H1 (cell line): Measurements from ENCODE around the gene TMCO2. TPM values are rescaled to one million over a fixed set of nuclear protein-coding genes. Genes with fewer than 3 reads are reported as not detected.

ENCODE experiments used
- CTCF ChIA-PET: fragments of 300-600 bp; sonication (Branson Sonifier 250); formaldehyde crosslinking; loops from one replicate; lab custom pipeline; 2021; ENCODE audit not compliant: partially characterized antibody; lab: Charles Lee
- POLR2A ChIA-PET: fragments of 300-600 bp; sonication (Branson Sonifier 250); formaldehyde crosslinking; loops from one replicate; lab custom pipeline; 2021; ENCODE audit warnings: inconsistent platforms; ENCODE audit not compliant: partially characterized antibody; lab: Charles Lee
- DNase-seq, 2 experiments: peaks; one replicate each; pipeline versions ENCODE4 v3.0.0 to v3.0.0-alpha.2; 2010 to 2022; ENCODE audit warnings: low spot score in 2 of 2, low read depth in 1 of 2, mixed read lengths in 1 of 2
- FAIRE-seq: peaks from 2 replicates; lab custom pipeline; 2011; peaks lifted over from hg19 to GRCh38; lab: Jason Lieb, UNC
- H2AFZ ChIP-seq: 2 replicates; pipeline ENCODE4 v1.8.1; 2012; ENCODE audit warnings: low read length, inconsistent platforms
- H2AK5ac ChIP-seq: 2 replicates; pipeline ENCODE4 v1.6.1; 2013; ENCODE audit warnings: low read depth, low read length
- H2BK120ac ChIP-seq: replicated peaks from 2 replicates; pipeline ENCODE3; 2013; ENCODE audit warnings: low read depth, low read length, inconsistent platforms
- H2BK12ac ChIP-seq: 2 replicates; pipeline ENCODE4 v1.6.1; 2013; ENCODE audit warnings: low read depth, low read length
- H2BK15ac ChIP-seq: 2 replicates; pipeline ENCODE4 v1.6.1; 2013; ENCODE audit warnings: low read length
- H2BK20ac ChIP-seq: 2 replicates; pipeline ENCODE4 v1.6.1; 2013; ENCODE audit warnings: low read length
- H2BK5ac ChIP-seq: 2 replicates; pipeline ENCODE4 v1.6.1; 2013; ENCODE audit warnings: low read depth, low read length
- H3K14ac ChIP-seq: 2 replicates; pipeline ENCODE4 v1.6.1; 2013; ENCODE audit warnings: inconsistent platforms; ENCODE audit not compliant: insufficient read length
- H3K18ac ChIP-seq: 2 replicates; pipeline ENCODE4 v1.6.1; 2013; ENCODE audit warnings: low read length; ENCODE audit errors: extremely low read depth
- H3K23ac ChIP-seq: 2 replicates; pipeline ENCODE4 v1.6.1; 2013; ENCODE audit warnings: inconsistent platforms; ENCODE audit not compliant: insufficient read length
- H3K23me2 ChIP-seq: 2 replicates; pipeline ENCODE4 v1.6.1; 2013; ENCODE audit warnings: low read depth, low read length
- H3K27ac ChIP-seq: 2 replicates; pipeline ENCODE4 v1.6.1; 2011; ENCODE audit warnings: low read depth, low read length, inconsistent platforms
- H3K27me3 ChIP-seq, 4 experiments: replicated peaks in 1 of 4; 1 replicate in 1 of 4; 2 replicates in 3 of 4; pipeline versions ENCODE4 v1.6.1 to v1.8.1; 2011 to 2013; ENCODE audit warnings: low read length in 3 of 4, mild to moderate bottlenecking in 3 of 4, inconsistent platforms in 2 of 4, mixed read lengths in 2 of 4, moderate library complexity in 1 of 4; ENCODE audit not compliant: control insufficient read depth in 3 of 4, insufficient read depth in 3 of 4; ENCODE audit errors: extremely low read depth in 1 of 4
- H3K36me3 ChIP-seq, 4 experiments: 2 replicates each; pipeline versions ENCODE4 v1.6.1 to v1.8.1; 2011 to 2013; ENCODE audit warnings: mild to moderate bottlenecking in 4 of 4, low read length in 3 of 4, moderate library complexity in 2 of 4, control low read depth in 1 of 4, inconsistent platforms in 1 of 4; ENCODE audit not compliant: insufficient read depth in 4 of 4, control insufficient read depth in 2 of 4
- H3K4ac ChIP-seq: replicated peaks from 2 replicates; pipeline ENCODE3; 2013; ENCODE audit warnings: low read length, low read depth, mixed read lengths, inconsistent platforms; ENCODE audit not compliant: insufficient read length
- H3K4me1 ChIP-seq, 4 experiments: replicated peaks in 1 of 4; 1 replicate in 1 of 4; 2 replicates in 3 of 4; pipeline versions ENCODE4 v1.6.1 to v1.8.1; 2011 to 2013; ENCODE audit warnings: low read length in 3 of 4, inconsistent platforms in 2 of 4, mixed read lengths in 1 of 4; ENCODE audit not compliant: insufficient read depth in 4 of 4, control insufficient read depth in 3 of 4
- H3K4me2 ChIP-seq, 2 experiments: 2 replicates each; pipeline versions ENCODE4 v1.6.1 to v1.8.1; 2011 to 2013; ENCODE audit warnings: low read depth in 2 of 2, low read length in 2 of 2, control low read depth in 1 of 2, inconsistent platforms in 1 of 2, mild to moderate bottlenecking in 1 of 2; ENCODE audit not compliant: insufficient read depth in 1 of 2
- H3K4me3 ChIP-seq, 4 experiments: fragments of 200-600, 300-600 bp in 1 of 4; sonication (generic), shearing (Covaris generic), sonication (Bioruptor Twin) in 1 of 4; 2 replicates each; pipeline versions ENCODE4 v1.5.1 to v1.8.1; 2011 to 2016; ENCODE audit warnings: low read length in 4 of 4, low read depth in 3 of 4, control low read depth in 2 of 4, inconsistent platforms in 2 of 4, mild to moderate bottlenecking in 2 of 4, mixed read lengths in 1 of 4, moderate library complexity in 1 of 4; ENCODE audit not compliant: insufficient read depth in 2 of 4; ENCODE audit errors: extremely low read depth in 1 of 4
- H3K56ac ChIP-seq: replicated peaks from 2 replicates; pipeline ENCODE3; 2013; ENCODE audit warnings: low read depth, mild to moderate bottlenecking, mixed read lengths, low read length, inconsistent platforms; ENCODE audit not compliant: insufficient read length
- H3K79me1 ChIP-seq: 2 replicates; pipeline ENCODE4 v1.6.1; 2013; ENCODE audit warnings: low read depth, low read length, control low read depth
- H3K79me2 ChIP-seq, 2 experiments: 2 replicates each; pipeline versions ENCODE4 v1.6.1 to v1.8.1; 2012 to 2013; ENCODE audit warnings: low read length in 2 of 2, mild to moderate bottlenecking in 2 of 2, inconsistent platforms in 1 of 2; ENCODE audit not compliant: insufficient read depth in 2 of 2, control insufficient read depth in 1 of 2
- H3K9ac ChIP-seq, 4 experiments: replicated peaks in 1 of 4; 1 replicate in 1 of 4; 2 replicates in 3 of 4; pipeline versions ENCODE4 v1.6.1 to v1.8.1; 2011 to 2013; ENCODE audit warnings: low read depth in 3 of 4, low read length in 3 of 4, control low read depth in 2 of 4, mild to moderate bottlenecking in 2 of 4, moderate library complexity in 2 of 4, inconsistent platforms in 1 of 4; ENCODE audit errors: extremely low read depth in 1 of 4
- H3K9me3 ChIP-seq, 2 experiments: 2 replicates each; pipeline versions ENCODE4 v1.6.1 to v1.8.1; 2012 to 2013; ENCODE audit warnings: mild to moderate bottlenecking in 2 of 2, moderate library complexity in 2 of 2, control low read depth in 1 of 2, inconsistent platforms in 1 of 2, low read depth in 1 of 2, low read length in 1 of 2, mixed read lengths in 1 of 2; ENCODE audit not compliant: insufficient read depth in 2 of 2
- H4K20me1 ChIP-seq, 2 experiments: replicated peaks in 1 of 2; 2 replicates each; pipeline versions ENCODE3 to v1.8.1; 2011 to 2013; ENCODE audit warnings: inconsistent platforms in 2 of 2, low read length in 2 of 2, mild to moderate bottlenecking in 1 of 2; ENCODE audit not compliant: insufficient read depth in 2 of 2, control insufficient read depth in 1 of 2
- H4K5ac ChIP-seq: 2 replicates; pipeline ENCODE4 v1.6.1; 2013; ENCODE audit warnings: low read length, low read depth, mixed read lengths, inconsistent platforms; ENCODE audit not compliant: insufficient read length
- H4K8ac ChIP-seq: 2 replicates; pipeline ENCODE4 v1.8.0; 2013; ENCODE audit warnings: mild to moderate bottlenecking, moderate library complexity, low read length, inconsistent platforms; ENCODE audit not compliant: insufficient read depth; ENCODE audit errors: extremely low read depth
- H4K91ac ChIP-seq: replicated peaks from 2 replicates; pipeline ENCODE3; 2013; ENCODE audit warnings: low read length, mixed read lengths, inconsistent platforms; ENCODE audit not compliant: insufficient read length
- ASH2L ChIP-seq: fragments of 200-600, 300-600 bp; sonication (generic); IDR thresholded peaks from one replicate; pipeline ENCODE4 v1.7.1; 2017; ENCODE audit warnings: low read length
- ATF2 ChIP-seq: IDR thresholded peaks from 2 replicates; pipeline ENCODE4 v1.6.1; 2012; ENCODE audit warnings: low read length, inconsistent platforms
- CHD2 ChIP-seq: IDR thresholded peaks from 2 replicates; pipeline ENCODE4 v1.6.1; 2012; ENCODE audit warnings: low read length, improper control_type of control experiment
- GABPA ChIP-seq: IDR thresholded peaks from 2 replicates; pipeline ENCODE4 v1.6.1; 2011; ENCODE audit warnings: mild to moderate bottlenecking, low read length, moderate library complexity, borderline replicate concordance; ENCODE audit not compliant: insufficient read depth
- MAX ChIP-seq: IDR thresholded peaks from 2 replicates; pipeline ENCODE4 v1.6.1; 2012; ENCODE audit warnings: inconsistent platforms
- NANOG ChIP-seq: IDR thresholded peaks from 2 replicates; pipeline ENCODE4 v1.6.1; 2011; ENCODE audit warnings: low read length, low read depth, mild to moderate bottlenecking, inconsistent platforms; ENCODE audit not compliant: insufficient read depth, poor library complexity, severe bottlenecking
- NRF1 ChIP-seq: IDR thresholded peaks from 2 replicates; pipeline ENCODE4 v1.6.1; 2011; ENCODE audit warnings: mild to moderate bottlenecking, low read depth, low read length, improper control_type of control experiment
- RXRA ChIP-seq: IDR thresholded peaks from 2 replicates; pipeline ENCODE4 v1.6.1; 2011; ENCODE audit warnings: low read depth, mild to moderate bottlenecking, low read length, moderate library complexity; ENCODE audit not compliant: insufficient read depth
- SAP30 ChIP-seq: fragments of 300-600 bp; sonication (generic); IDR thresholded peaks from 2 replicates; pipeline ENCODE4 v1.7.1; 2012; ENCODE audit warnings: low read length, moderate library complexity, mild to moderate bottlenecking, inconsistent platforms; ENCODE audit not compliant: insufficient read depth, insufficient replicate concordance
- SP4 ChIP-seq: IDR thresholded peaks from 2 replicates; pipeline ENCODE4 v1.6.1; 2012; ENCODE audit warnings: low read length, inconsistent platforms
- WGBS, 2 experiments: shearing (Covaris generic) in 1 of 2; methylation state at CpG; one replicate each; pipeline versions ENCODE4 v1.1.6 to v1.1.7; 2013 to 2015; ENCODE audit warnings: low lambda C conversion rate in 2 of 2, mixed read lengths in 2 of 2, inconsistent platforms in 1 of 2, low coverage in 1 of 2, missing lambda C conversion rate in 1 of 2; ENCODE audit not compliant: insufficient replicate concordance in 2 of 2, insufficient coverage in 1 of 2, insufficient read length in 1 of 2; ENCODE audit errors: extremely low coverage in 1 of 2, missing lambda C conversion rate in 1 of 2; 5-methylcytosine and 5-hydroxymethylcytosine counted together
- polyA plus RNA-seq, 7 experiments: library from polyadenylated mRNA; depleted of rRNA in 3 of 7; stranded (reverse) in 5 of 7; unstranded in 2 of 7; fragments of >200 nt in 5 of 7; fragments of 200-250 nt in 2 of 7; gene quantifications; 1 replicate in 5 of 7; 2 replicates in 1 of 7; 4 replicates in 1 of 7; pipeline versions ENCODE4 v1.2.1 to v1.2.3, GENCODE V29; 2011 to 2013; ENCODE audit warnings: missing spikeins in 2 of 7, mixed read lengths in 2 of 7
- total RNA-seq: library from RNA; stranded (reverse); fragmentation: NEBNext Ultra II Directional; extraction: Animal tissue kit (Norgen Biotek cat#: 25700); gene quantifications from 2 replicates; pipeline ENCODE4 v1.2.1, GENCODE V29; 2021

Gene TMCO2
- total and polyA plus RNA-seq, 2 of the 8 experiments (the other 6 are each of a cell fraction or from before 2014, with no cell fraction given) = not detected

GRCh38 chr1:40232444-40232843 lies 15.3 kb upstream of the TMCO2 start:
- no peak overlapping the region for H2BK20ac ChIP-seq
- H2BK15ac ChIP-seq = no peak overlapping the region
- H4K20me1 ChIP-seq = no peaks in the 10 kb centered on the region
- no peak overlapping the region for H3K23ac ChIP-seq
- FAIRE-seq (no peak), DNase-seq (no peak)
- 83% methylated on average over 4 of the region's 4 CpGs; no CpG with 5 or more reads in 1 of the 2 experiments for WGBS, 2 experiments
- no peak overlapping the region for H4K5ac ChIP-seq
- no peak overlapping the region for H3K4ac ChIP-seq
- no peak overlapping the region for H3K14ac ChIP-seq
- no peaks in the 10 kb centered on the region for H3K4me1 ChIP-seq
- H4K91ac ChIP-seq = no peak overlapping the region
- no peaks in the 10 kb centered on the region for H3K23me2 ChIP-seq
- no peak overlapping the region for H2AFZ ChIP-seq
- H2BK12ac ChIP-seq = no peak overlapping the region
- POLR2A ChIA-PET = no interaction called here
- H3K9me3 ChIP-seq = no peaks in the 10 kb centered on the region
- no peak overlapping the region for H2BK5ac ChIP-seq
- no peak overlapping the region for H3K56ac ChIP-seq
- H3K79me1 ChIP-seq = 0 out of 2 replicates have a peak, but pooled peaks cover 2% of the 10 kb centered on the region
- no peak overlapping the region for H3K18ac ChIP-seq
- CTCF ChIA-PET = interaction anchor here (0.6 to 1.5 kb wide), 7 partner anchors 10 to 199 kb away, joined by 3 to 4 read pairs (median 3); no protein-coding TSS in a partner anchor
- H3K36me3 ChIP-seq = peaks cover 10 to 28% (median 23%) of the 10 kb centered on the region in 4 experiments
- no peak overlapping the region for H3K27ac ChIP-seq
- no peak overlapping the region for H2BK120ac ChIP-seq
- no peak overlapping the region for H3K4me2 ChIP-seq
- no peaks in the 10 kb centered on the region for H3K27me3 ChIP-seq
- H3K9ac ChIP-seq = no peak overlapping the region
- H2AK5ac ChIP-seq = no peak overlapping the region
- no peak overlapping the region for H4K8ac ChIP-seq
- no peak overlapping the region for H3K4me3 ChIP-seq
- no peaks in the 10 kb centered on the region for H3K79me2 ChIP-seq
- TF ChIP-seq SAP30 (no peak), ATF2 (no peak), CHD2 (no peak), MAX (no peak), NRF1 (no peak), NANOG (no peak), GABPA (no peak), SP4 (no peak), RXRA (no peak), ASH2L (no peak)
